Neural cell (in vitro differentiated cells): ENCODE data around the gene TRIM60. TPM values are rescaled to one million over a fixed set of nuclear protein-coding genes. Genes with fewer than 3 reads are reported as not detected.

ENCODE experiments used
- H2AFZ ChIP-seq: fragments of 200-600, 300-800 bp; sonication (generic), shearing (Covaris generic); 2 replicates; pipeline ENCODE4 v1.6.0; 2014; ENCODE audit warnings: low read depth, mild to moderate bottlenecking, antibody characterized with exemption, low read length, moderate library complexity
- H3F3A ChIP-seq: fragments of 200-600 bp; shearing (Covaris generic); 2 replicates; pipeline ENCODE4 v1.6.1; 2016; ENCODE audit warnings: mild to moderate bottlenecking, moderate library complexity, mixed read lengths, antibody characterized with exemption, low read length; ENCODE audit not compliant: insufficient read depth, poor library complexity, severe bottlenecking
- H3K27ac ChIP-seq: fragments of 200-600, 300-800 bp; sonication (generic), shearing (Covaris generic); 2 replicates; pipeline ENCODE4 v1.5.1; 2014; ENCODE audit warnings: mild to moderate bottlenecking, low read length, moderate library complexity
- H3K27me3 ChIP-seq: fragments of 300-800, 200-600 bp; sonication (generic), shearing (Covaris generic); 2 replicates; pipeline ENCODE4 v1.6.0; 2014; ENCODE audit warnings: mild to moderate bottlenecking, low read depth, low read length, moderate library complexity; ENCODE audit not compliant: insufficient read depth
- H3K36me3 ChIP-seq: fragments of 300-800, 200-600 bp; sonication (generic), shearing (Covaris generic); 2 replicates; pipeline ENCODE4 v1.5.1; 2014; ENCODE audit warnings: mild to moderate bottlenecking, antibody characterized with exemption, low read length, moderate library complexity; ENCODE audit not compliant: insufficient read depth
- H3K4me2 ChIP-seq: fragments of 300-800, 200-600 bp; sonication (generic), shearing (Covaris generic); 2 replicates; pipeline ENCODE4 v1.6.0; 2014; ENCODE audit warnings: mild to moderate bottlenecking, low read length
- H3K4me3 ChIP-seq: fragments of 300-800, 200-600 bp; sonication (generic), shearing (Covaris generic); 2 replicates; pipeline ENCODE4 v1.5.1; 2014; ENCODE audit warnings: mild to moderate bottlenecking, low read length, moderate library complexity
- H3K79me2 ChIP-seq: fragments of 200-600 bp; shearing (Covaris generic); replicated peaks from 2 replicates; pipeline ENCODE4 v1.6.0; 2014; ENCODE audit warnings: mild to moderate bottlenecking, low read length, moderate library complexity; ENCODE audit not compliant: insufficient read depth
- H3K9ac ChIP-seq: fragments of 300-800, 200-600 bp; sonication (generic), shearing (Covaris generic); 2 replicates; pipeline ENCODE4 v1.6.1; 2016; ENCODE audit warnings: mild to moderate bottlenecking, low read length, mixed read lengths
- H3K9me2 ChIP-seq: fragments of 200-600 bp; shearing (Covaris generic); 2 replicates; pipeline ENCODE4 v1.6.1; 2016; ENCODE audit warnings: mild to moderate bottlenecking, low read length, mixed read lengths; ENCODE audit not compliant: insufficient read depth
- H3K9me3 ChIP-seq: fragments of 200-600, 300-800 bp; sonication (generic), shearing (Covaris generic); 2 replicates; pipeline ENCODE4 v1.6.1; 2016; ENCODE audit warnings: mild to moderate bottlenecking, mixed run types, low read length, moderate library complexity, mixed read lengths
- H4K20me1 ChIP-seq: fragments of 200-600 bp; shearing (Covaris generic); 2 replicates; pipeline ENCODE4 v1.6.1; 2016; ENCODE audit warnings: mild to moderate bottlenecking, mixed run types; ENCODE audit not compliant: insufficient read depth
- CTCF ChIP-seq: fragments of 450-650 bp; IDR thresholded peaks from 2 replicates; pipeline ENCODE4 v1.5.1; 2014; ENCODE audit warnings: antibody characterized with exemption, mild to moderate bottlenecking, moderate library complexity; ENCODE audit not compliant: poor library complexity, severe bottlenecking
- EP300 ChIP-seq: fragments of 450-650 bp; conservative IDR thresholded peaks from 2 replicates; pipeline ENCODE4 v1.6.1; 2014; ENCODE audit warnings: antibody characterized with exemption, mild to moderate bottlenecking, moderate library complexity; ENCODE audit not compliant: poor library complexity, severe bottlenecking
- EZH2 ChIP-seq: fragments of 200-600, 300-800 bp; shearing (Covaris generic), sonication (generic); IDR thresholded peaks from 2 replicates; pipeline ENCODE4 v1.6.1; 2014; ENCODE audit warnings: antibody characterized with exemption, low read length, borderline replicate concordance, mild to moderate bottlenecking; ENCODE audit not compliant: insufficient read depth, poor library complexity, severe bottlenecking
- POLR2AphosphoS5 ChIP-seq: IDR thresholded peaks from 2 replicates; pipeline ENCODE4 v1.6.1; 2012
- RAD21 ChIP-seq: fragments of 450-650 bp; conservative IDR thresholded peaks from 2 replicates; pipeline ENCODE4 v1.6.1; 2014; ENCODE audit warnings: antibody characterized with exemption, mild to moderate bottlenecking, moderate library complexity
- REST ChIP-seq: IDR thresholded peaks from 2 replicates; pipeline ENCODE4 v1.6.1; 2012; ENCODE audit warnings: borderline replicate concordance
- TAF1 ChIP-seq: IDR thresholded peaks from 2 replicates; pipeline ENCODE4 v1.6.1; 2012; ENCODE audit warnings: low read depth
- polyA plus RNA-seq: library from polyadenylated mRNA; depleted of rRNA; stranded (reverse); fragments of >200 nt; gene quantifications from 2 replicates; pipeline ENCODE4 v1.2.3, GENCODE V29; 2014

The TRIM60 gene
- polyA plus RNA-seq, 1 donor from 2014 or later: not detected

GRCh38 chr4:165053645-165054044, 21.8 kb downstream of the TRIM60 start, which contains the start of gene TRIM75:
Gene TRIM75, plus strand, starts transcription at chr4:165053866. Its CDS starts 5,282 bp downstream, at chr4:165059148.
- Histone ChIP-seq H3K36me3 (no peaks in the 10 kb centered on the region), H3K4me3 (no peak within 1 kb of the TSS), H3F3A (no peaks in the 10 kb centered on the region), H3K9me3 (no peaks in the 10 kb centered on the region), H3K27ac (no peak within 1 kb of the TSS), H3K79me2 (no peaks in the 10 kb centered on the region), H4K20me1 (no peaks in the 10 kb centered on the region), H3K4me2 (no peak within 1 kb of the TSS), H3K9ac (no peak within 1 kb of the TSS), H2AFZ (no peak within 1 kb of the TSS), H3K27me3 (no peaks in the 10 kb centered on the region), H3K9me2 (no peaks in the 10 kb centered on the region)
- TF ChIP-seq TAF1: no peak
- no peak for TF ChIP-seq RAD21
- no peak for TF ChIP-seq EZH2
- TF ChIP-seq CTCF: no peak
- TF ChIP-seq POLR2AphosphoS5: no peak
- no peak for TF ChIP-seq REST
- no peak for TF ChIP-seq EP300

- H3K4me3 ChIP-seq: no peak overlapping the region
- H3K27me3 ChIP-seq: no peaks in the 10 kb centered on the region
- no peaks in the 10 kb centered on the region for H3K9me3 ChIP-seq
- no peak overlapping the region for H3K9ac ChIP-seq
- no peak overlapping the region for H2AFZ ChIP-seq
- H3F3A ChIP-seq: no peaks in the 10 kb centered on the region
- no peaks in the 10 kb centered on the region for H3K9me2 ChIP-seq
- H3K79me2 ChIP-seq: no peaks in the 10 kb centered on the region
- H3K36me3 ChIP-seq: no peaks in the 10 kb centered on the region
- H3K27ac ChIP-seq: no peak overlapping the region
- no peak overlapping the region for H3K4me2 ChIP-seq
- no peak for TF ChIP-seq REST
- H4K20me1 ChIP-seq: no peaks in the 10 kb centered on the region
Observed at GRCh38 chr4:165055601-165056000, 23.8 kb downstream of the TRIM60 start.
